Skeletal muscle cell (primary cell): ENCODE results near the gene CTDSPL.
A peak's percentile ranks its signal among the peaks of the same experiment; 100 is the strongest.
"Not testable (repeated sequence)": the region's sequence is repeated elsewhere in the genome, so short reads cannot be mapped to it uniquely, and the experiment has no call there.

ENCODE experiments used
- DNase-seq: peaks from one replicate; pipeline ENCODE4 v3.0.0-alpha.2; 2010; ENCODE audit warnings: low read depth
- H3K4me3 ChIP-seq: 2 replicates; pipeline ENCODE4 v1.5.1; 2011; ENCODE audit warnings: low read depth, mild to moderate bottlenecking, control low read depth, low read length, moderate library complexity

The CTDSPL gene

DNA sequence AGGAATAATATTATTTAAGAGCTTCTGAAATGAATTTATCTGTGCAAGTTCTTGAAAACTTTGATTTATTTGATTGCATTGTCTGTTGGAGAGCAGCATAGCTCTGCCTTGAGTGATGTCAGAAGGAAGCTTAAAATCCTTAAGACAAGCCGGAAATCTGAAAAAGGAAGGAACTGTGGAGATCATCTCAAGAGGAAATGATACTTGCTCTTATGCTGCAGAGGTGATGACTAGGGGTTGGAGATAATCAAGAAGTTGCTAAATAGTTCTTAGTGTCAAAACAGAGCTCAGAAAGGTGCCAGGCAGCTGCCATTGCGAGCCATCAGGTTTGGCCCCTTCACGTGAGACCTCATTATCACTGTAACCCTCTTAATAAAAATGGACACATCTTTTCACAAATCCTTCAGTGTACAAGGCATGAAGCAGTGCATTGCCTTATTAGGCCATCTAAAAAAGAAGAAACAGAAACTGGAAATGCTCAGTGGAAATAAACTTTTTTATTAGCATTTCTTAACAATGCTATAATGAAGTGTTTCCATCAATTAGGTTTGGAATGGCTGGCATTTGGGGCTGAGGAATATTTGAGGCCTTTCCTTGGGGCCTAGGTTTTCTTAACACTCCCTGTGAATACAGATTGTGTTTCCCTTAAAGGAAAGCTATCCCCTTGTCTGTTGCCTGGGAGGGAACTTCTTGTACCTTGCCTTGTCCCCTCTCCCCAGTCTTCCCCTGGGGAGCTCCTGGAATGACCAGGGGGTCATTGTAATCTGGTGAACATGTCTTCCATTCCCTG lies 94.4 kb downstream of the CTDSPL start:
- no peak for DNase-seq
- no peak overlapping the region for H3K4me3 ChIP-seq

GRCh38 chr3:37956723-37957538 lies 95.3 kb downstream of the CTDSPL start:
- H3K4me3 ChIP-seq: no peak overlapping the region
- DNase-seq: no peak

DNA sequence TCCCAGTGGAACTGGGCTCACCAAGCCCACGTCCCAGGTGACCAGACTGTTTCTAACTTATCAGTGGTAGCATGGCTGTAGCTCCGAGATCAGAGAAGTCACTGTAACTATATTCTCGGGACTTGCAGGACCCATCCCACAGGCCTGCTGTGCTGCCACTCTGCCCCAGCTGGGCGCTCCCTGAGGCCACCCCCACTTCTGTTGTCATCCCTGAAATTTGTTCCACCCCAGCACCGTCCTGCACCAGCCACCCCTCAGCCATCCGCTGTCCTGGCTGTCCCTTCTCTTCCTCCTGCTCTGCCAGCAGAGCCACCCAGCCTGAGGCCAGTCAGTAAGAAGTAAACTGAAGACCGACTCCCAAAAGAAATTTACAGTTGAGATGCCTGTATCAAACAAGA lies 95.9 kb downstream of the CTDSPL start:
- DNase-seq: no peak
- H3K4me3 ChIP-seq: no peak overlapping the region

- DNase-seq: no peak
- H3K4me3 ChIP-seq: no peak overlapping the region
Observed at GRCh38 chr3:37961622-37962431, 100.1 kb downstream of the CTDSPL start.

GRCh38 chr3:37963016-37963415 lies 101.3 kb downstream of the CTDSPL start:
- DNase-seq: no peak

DNA sequence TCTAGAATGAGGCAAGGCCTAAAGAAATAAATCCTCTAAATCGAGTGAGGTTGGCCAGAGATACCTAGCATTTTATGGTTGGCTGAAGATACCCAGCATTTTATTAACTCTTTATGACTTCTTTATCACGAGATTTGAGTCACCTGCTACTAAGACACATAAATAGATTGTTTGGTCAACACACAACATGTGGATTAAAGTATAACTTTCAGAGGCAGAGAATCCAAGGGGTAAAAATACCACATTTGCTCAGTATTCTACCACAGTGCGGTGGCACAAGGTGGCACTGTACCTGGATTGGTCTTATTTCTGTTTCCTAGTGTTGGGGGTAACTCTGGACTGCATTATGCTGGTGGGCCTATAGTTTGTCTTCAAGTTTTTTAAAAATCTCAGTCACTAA lies 102.0 kb downstream of the CTDSPL start:
- H3K4me3 ChIP-seq: no peak overlapping the region
- DNase-seq: no peak

More at GRCh38 chr3:37963016-37963415, 101.3 kb downstream of the CTDSPL start:
- H3K4me3 ChIP-seq: no peak overlapping the region

DNA sequence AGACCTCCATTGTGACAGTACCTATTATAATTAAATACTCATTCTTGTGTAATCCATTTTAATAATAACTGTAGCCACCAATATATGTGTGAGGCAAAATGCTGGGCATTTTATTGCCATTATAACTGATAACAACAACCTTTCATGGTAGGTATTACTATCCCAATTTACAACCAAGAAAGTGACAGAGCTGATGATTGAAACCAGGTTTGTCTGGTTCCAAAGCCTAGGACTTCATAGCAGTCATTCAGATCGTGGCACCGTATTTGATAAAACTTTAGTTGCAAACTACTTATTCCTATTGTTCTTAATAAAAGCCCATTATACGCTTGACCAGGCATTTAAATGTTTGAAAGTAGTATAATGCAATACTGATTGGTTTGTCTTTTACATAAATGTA lies 102.5 kb downstream of the CTDSPL start:
- no peak for DNase-seq
- H3K4me3 ChIP-seq: no peak overlapping the region

- H3K4me3 ChIP-seq: no peak overlapping the region
- DNase-seq: no peak
Observed at GRCh38 chr3:37964716-37965115, 103.0 kb downstream of the CTDSPL start.

- H3K4me3 ChIP-seq: no peak overlapping the region
- no peak for DNase-seq
Observed at GRCh38 chr3:37967260-37967881, 105.7 kb downstream of the CTDSPL start.

DNA sequence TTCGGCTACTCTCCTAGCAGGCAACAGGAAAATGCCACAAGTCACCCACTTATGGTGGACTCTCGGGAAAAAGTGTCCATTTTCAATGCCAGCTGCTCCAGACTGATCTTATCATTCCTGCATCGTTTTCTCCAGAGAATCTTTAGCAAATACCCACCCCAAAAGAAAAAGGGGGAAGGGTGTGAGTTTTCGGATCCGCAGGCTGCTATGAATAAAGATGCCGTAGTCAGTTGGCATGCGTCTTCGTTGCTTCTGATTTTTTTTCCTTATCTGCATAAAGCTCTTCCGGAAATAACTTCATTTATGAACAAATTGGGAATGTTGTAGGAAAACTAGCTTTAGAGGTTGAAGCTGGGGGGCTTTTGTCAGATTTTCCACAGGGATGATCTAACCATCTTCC lies 106.5 kb downstream of the CTDSPL start:
- DNase-seq: no peak
- no peak overlapping the region for H3K4me3 ChIP-seq

- DNase-seq: no peak
- no peak overlapping the region for H3K4me3 ChIP-seq
Observed at GRCh38 chr3:37968813-37969595, 107.3 kb downstream of the CTDSPL start.

- peak; percentile 24 for DNase-seq
- H3K4me3 ChIP-seq: no peak overlapping the region
Observed at GRCh38 chr3:37969596-37970100, 108.0 kb downstream of the CTDSPL start.

DNA sequence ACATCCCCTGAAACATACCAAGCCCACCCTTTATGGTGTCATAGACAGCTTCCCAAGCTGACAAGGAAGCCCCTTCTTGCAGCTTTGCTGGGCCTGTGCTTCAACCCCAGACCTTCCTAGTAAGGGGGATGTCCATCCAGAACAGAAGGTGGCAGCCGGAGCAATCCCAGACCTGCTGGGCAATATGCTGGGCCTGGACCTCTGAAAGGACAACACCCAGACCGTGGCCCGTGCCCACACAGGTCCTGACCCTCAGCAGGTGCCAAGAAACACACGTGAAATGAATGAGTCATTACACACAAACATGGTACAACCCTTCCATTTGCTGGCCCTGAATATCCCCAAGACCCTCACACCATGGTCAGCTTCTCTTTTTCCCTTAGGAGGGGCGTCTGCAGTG lies 109.1 kb downstream of the CTDSPL start:
- no peak overlapping the region for H3K4me3 ChIP-seq
- no peak for DNase-seq

DNA sequence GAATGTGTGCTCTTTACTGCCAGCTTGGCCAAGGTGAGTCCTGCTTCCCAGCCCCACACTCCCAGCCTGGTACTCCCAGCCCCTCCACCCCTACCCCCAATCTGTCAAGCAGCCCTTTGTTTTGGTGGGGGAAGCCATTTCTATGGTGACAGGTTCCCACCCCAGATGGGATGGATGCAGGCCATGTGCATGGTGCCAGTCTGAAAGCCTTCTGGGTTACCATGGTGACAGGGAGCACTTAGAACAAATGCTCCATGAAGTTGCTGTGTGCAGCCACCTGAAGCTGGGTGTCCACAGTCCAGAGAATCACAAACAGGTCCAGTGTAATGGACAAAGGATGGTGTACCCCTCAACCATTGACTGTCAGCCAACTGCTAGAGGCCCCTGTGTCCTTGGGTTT lies 109.8 kb downstream of the CTDSPL start:
- no peak for DNase-seq
- H3K4me3 ChIP-seq: no peak overlapping the region

DNA sequence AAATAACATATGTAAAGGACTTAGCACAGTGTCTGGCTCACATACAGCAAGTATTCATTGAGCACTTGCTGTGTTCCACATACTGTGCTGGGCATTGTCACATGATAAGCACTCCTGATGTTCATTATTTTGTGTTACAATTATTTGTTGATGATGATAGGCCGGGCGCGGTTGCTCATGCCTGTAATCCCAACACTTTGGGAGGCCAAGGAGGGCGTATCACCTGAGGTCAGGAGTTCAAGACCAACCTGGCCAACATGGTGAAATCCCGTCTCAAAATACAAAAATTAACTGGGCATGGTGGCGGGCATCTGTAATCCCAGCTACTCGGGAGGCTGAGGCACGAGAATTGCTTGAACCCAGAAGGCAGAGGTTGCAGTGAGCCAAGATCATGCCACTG lies 110.4 kb downstream of the CTDSPL start:
- H3K4me3 ChIP-seq, DNase-seq: not testable (repeated sequence)

DNA sequence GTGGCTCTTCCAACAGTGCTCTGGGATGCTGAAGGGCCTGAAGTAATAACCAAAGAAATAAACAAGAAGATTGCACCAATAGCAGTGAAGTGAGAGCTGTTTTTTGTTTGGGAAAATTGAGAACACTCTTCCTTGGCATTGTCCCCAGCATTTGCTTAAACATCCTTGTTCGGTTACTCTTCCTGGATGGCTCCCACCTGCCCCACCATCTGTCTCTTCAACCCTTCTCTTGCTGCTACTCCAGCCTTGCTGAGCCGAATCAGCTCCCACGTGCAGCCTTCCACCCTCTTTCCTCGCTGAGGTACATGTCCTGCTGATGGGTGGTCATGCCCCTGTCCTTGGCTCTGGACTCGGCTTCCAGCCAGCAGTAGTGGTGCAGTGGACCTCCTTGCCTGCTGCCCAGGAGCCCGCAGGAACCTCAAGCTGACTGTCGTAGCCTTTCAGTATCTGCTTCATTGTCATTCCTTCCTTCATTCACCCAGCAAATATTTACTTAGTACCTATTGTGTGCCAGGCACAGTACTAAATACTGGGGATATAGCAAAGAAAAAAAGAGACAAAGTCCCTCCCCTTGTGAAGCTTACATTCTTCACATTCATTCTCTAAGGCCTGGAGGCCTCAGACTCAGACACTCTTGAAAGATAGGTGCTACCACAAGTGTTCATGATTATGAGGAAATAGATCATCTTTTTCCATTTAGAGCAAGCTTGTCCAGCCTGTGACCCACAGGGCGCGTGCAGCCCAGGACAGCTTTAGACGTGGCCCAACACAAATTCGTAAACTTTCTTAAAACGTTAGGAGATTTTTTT lies 111.8 kb downstream of the CTDSPL start:
- no peak overlapping the region for H3K4me3 ChIP-seq
- no peak for DNase-seq

DNA sequence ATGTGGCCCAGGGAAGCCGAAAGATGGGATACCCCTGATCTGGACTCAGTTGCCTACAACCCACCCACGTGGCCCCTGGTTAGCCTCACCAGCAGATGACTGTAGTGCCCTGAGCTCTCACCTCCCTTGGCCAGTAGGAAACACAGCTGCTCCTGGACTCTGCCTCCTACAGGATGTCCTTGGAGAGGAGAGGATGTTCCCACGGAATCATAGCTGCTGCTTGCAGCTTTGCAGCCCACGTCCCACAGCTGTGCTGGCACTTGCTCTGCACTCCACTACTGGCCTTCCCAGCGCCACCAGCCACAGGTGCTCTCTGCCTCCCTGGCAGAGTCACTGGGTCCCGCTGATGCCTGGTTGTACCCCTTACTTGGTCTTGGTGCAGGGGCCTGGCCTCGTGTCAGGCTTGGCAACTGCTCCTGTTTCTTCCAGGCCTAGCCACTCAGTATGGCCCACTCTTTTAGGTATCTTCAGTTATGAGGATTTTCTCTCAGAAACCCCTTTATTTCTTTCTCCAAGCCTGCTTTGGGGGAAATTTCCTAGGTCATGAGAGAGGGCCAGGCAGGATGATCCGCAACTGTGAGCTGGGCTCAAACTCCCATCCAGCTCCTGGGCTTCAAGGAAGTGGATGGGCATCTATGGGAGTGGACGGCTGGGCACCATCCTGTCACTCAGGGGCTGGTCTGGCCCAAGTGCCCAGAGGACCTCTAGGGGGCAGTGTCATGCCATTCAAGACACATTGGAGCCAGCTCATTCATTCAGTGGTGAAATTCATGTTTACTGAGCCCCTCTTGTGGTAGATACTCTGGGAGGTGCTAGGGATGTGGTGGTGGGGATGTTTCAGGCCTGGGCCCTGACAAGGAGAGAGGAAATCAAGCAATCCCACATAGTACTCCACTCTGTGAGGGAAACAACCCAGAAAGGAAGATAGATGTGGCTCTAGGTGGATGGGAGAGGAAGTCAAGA lies 112.7 kb downstream of the CTDSPL start:
- no peak for DNase-seq
- no peak overlapping the region for H3K4me3 ChIP-seq
